SU-DHL-6 (cell line): ENCODE data around the gene GPBP1L1.

Experiments
- H2AFZ ChIP-seq: fragments of 200-600 bp; sonication (generic); 2 replicates; pipeline ENCODE4 v1.6.1; 2014; ENCODE audit warnings: low read depth, mild to moderate bottlenecking, moderate library complexity, mixed read lengths, antibody characterized with exemption, low read length; ENCODE audit not compliant: severe bottlenecking
- H3F3A ChIP-seq: fragments of 200-600 bp; shearing (Covaris generic); 2 replicates; pipeline ENCODE4 v1.6.0; 2016; ENCODE audit warnings: antibody characterized with exemption, mild to moderate bottlenecking; ENCODE audit not compliant: insufficient read depth
- H3K27ac ChIP-seq: fragments of 200-600 bp; sonication (generic); 2 replicates; pipeline ENCODE4 v1.5.1; 2016; ENCODE audit warnings: low read depth, mild to moderate bottlenecking, low read length, moderate library complexity, mixed read lengths
- H3K27me3 ChIP-seq: fragments of 200-600 bp; sonication (generic), shearing (Covaris generic); 2 replicates; pipeline ENCODE4 v1.6.0; 2014; ENCODE audit warnings: mild to moderate bottlenecking, low read length
- H3K36me3 ChIP-seq: fragments of 200-600 bp; sonication (generic); 2 replicates; pipeline ENCODE4 v1.6.1; 2014; ENCODE audit warnings: mild to moderate bottlenecking, low read length, mixed read lengths
- H3K4me2 ChIP-seq: fragments of 300-600, 200-600 bp; shearing (Covaris generic), sonication (generic); 2 replicates; pipeline ENCODE4 v1.6.0; 2014; ENCODE audit warnings: low read length, low read depth, mild to moderate bottlenecking; ENCODE audit not compliant: poor library complexity, severe bottlenecking
- H3K4me3 ChIP-seq: fragments of 200-600 bp; sonication (generic); 2 replicates; pipeline ENCODE4 v1.5.1; 2014; ENCODE audit warnings: antibody characterized with exemption, low read length, mild to moderate bottlenecking, mixed read lengths; ENCODE audit not compliant: insufficient read depth, poor library complexity, severe bottlenecking
- H3K79me2 ChIP-seq: fragments of 200-600 bp; sonication (generic); 2 replicates; pipeline ENCODE4 v1.6.1; 2014; ENCODE audit warnings: mild to moderate bottlenecking, low read length, moderate library complexity; ENCODE audit not compliant: insufficient read depth
- H3K9ac ChIP-seq: fragments of 200-600 bp; sonication (generic); 2 replicates; pipeline ENCODE4 v1.7.0; 2014; ENCODE audit warnings: mild to moderate bottlenecking, low read length
- H3K9me2 ChIP-seq: fragments of 200-600 bp; sonication (generic); replicated peaks from 2 replicates; pipeline ENCODE4 v1.6.1; 2014; ENCODE audit warnings: low read length; ENCODE audit not compliant: insufficient read depth
- H3K9me3 ChIP-seq: fragments of 200-600 bp; sonication (generic); 2 replicates; pipeline ENCODE4 v1.6.1; 2014; ENCODE audit warnings: low read length, mixed read lengths; ENCODE audit not compliant: insufficient read depth
- H4K20me1 ChIP-seq: fragments of 200-600 bp; sonication (generic); 2 replicates; pipeline ENCODE4 v1.6.1; 2014; ENCODE audit warnings: low read depth, mild to moderate bottlenecking, antibody characterized with exemption, low read length, moderate library complexity, mixed read lengths
- CTCF ChIP-seq: fragments of 200-600 bp; sonication (generic); IDR thresholded peaks from one replicate; pipeline ENCODE4 v1.5.1; 2017; ENCODE audit warnings: antibody characterized with exemption, mild to moderate bottlenecking, low read length, moderate library complexity; ENCODE audit not compliant: insufficient read depth, poor library complexity, severe bottlenecking
- EZH2phosphoT487 ChIP-seq: fragments of 200-600 bp; sonication (generic), shearing (Covaris generic); conservative IDR thresholded peaks from 2 replicates; pipeline ENCODE4 v1.6.1; 2018; ENCODE audit warnings: mild to moderate bottlenecking, antibody characterized with exemption, low read length, moderate library complexity, mixed read lengths

Gene GPBP1L1

GRCh38 chr1:45622524-45623394, 63.6 kb downstream of the GPBP1L1 start:
- Histone ChIP-seq H3K9ac (no peak overlapping the region), H3K27me3 (no peaks in the 10 kb centered on the region), H2AFZ (no peak overlapping the region), H3K4me3 (no peak overlapping the region), H3K4me2 (no peak overlapping the region), H4K20me1 (no peaks in the 10 kb centered on the region), H3F3A (peaks cover 39% of the 10 kb centered on the region), H3K27ac (no peak overlapping the region), H3K79me2 (no peaks in the 10 kb centered on the region), H3K36me3 (peaks cover 6% of the 10 kb centered on the region), H3K9me2 (no peaks in the 10 kb centered on the region), H3K9me3 (no peaks in the 10 kb centered on the region)
- no peak for TF ChIP-seq EZH2phosphoT487
- TF ChIP-seq CTCF = no peak

GRCh38 chr1:45621895-45622523, 64.3 kb downstream of the GPBP1L1 start:
- peaks cover 13% of the 10 kb centered on the region for H3K36me3 ChIP-seq
- H3K9me3 ChIP-seq = no peaks in the 10 kb centered on the region
- no peak overlapping the region for H3K4me2 ChIP-seq
- no peaks in the 10 kb centered on the region for H3K27me3 ChIP-seq
- no peaks in the 10 kb centered on the region for H4K20me1 ChIP-seq
- H3K79me2 ChIP-seq = no peaks in the 10 kb centered on the region
- H3K27ac ChIP-seq = no peak overlapping the region
- no peak overlapping the region for H3K9ac ChIP-seq
- peaks cover 38% of the 10 kb centered on the region for H3F3A ChIP-seq
- H3K9me2 ChIP-seq = no peaks in the 10 kb centered on the region
- H3K4me3 ChIP-seq = no peak overlapping the region
- H2AFZ ChIP-seq = no peak overlapping the region
- no peak for TF ChIP-seq EZH2phosphoT487
- TF ChIP-seq CTCF = no peak

GRCh38 chr1:45621501-45621836, 64.9 kb downstream of the GPBP1L1 start:
- Histone ChIP-seq H3K4me3 (no peak overlapping the region), H3K36me3 (peaks cover 16% of the 10 kb centered on the region), H3K79me2 (no peaks in the 10 kb centered on the region), H3K27me3 (no peaks in the 10 kb centered on the region), H3K27ac (no peak overlapping the region), H3F3A (peaks cover 38% of the 10 kb centered on the region), H3K4me2 (no peak overlapping the region), H2AFZ (no peak overlapping the region), H4K20me1 (no peaks in the 10 kb centered on the region), H3K9me3 (no peaks in the 10 kb centered on the region), H3K9ac (no peak overlapping the region), H3K9me2 (no peaks in the 10 kb centered on the region)
- TF ChIP-seq EZH2phosphoT487 (no peak), CTCF (no peak)
